H9 (cell line): ENCODE results near the gene BROX. TPM values are rescaled to one million over a fixed set of nuclear protein-coding genes. Genes with fewer than 3 reads are reported as not detected.

ENCODE experiments used
- DNase-seq: peaks from one replicate; pipeline ENCODE4 v3.0.0-alpha.2; 2017
- H2AFZ ChIP-seq: one replicate; pipeline ENCODE4 v1.6.1; 2013; ENCODE audit warnings: mild to moderate bottlenecking, low read length, control low read depth, moderate library complexity
- H2AK5ac ChIP-seq: 2 replicates; pipeline ENCODE4 v1.6.1; 2013; ENCODE audit warnings: low read length, control low read depth, mixed read lengths; ENCODE audit not compliant: insufficient read length
- H2BK120ac ChIP-seq: one replicate; pipeline ENCODE4 v1.6.1; 2013; ENCODE audit warnings: low read depth, mild to moderate bottlenecking, low read length, control low read depth, inconsistent platforms; ENCODE audit not compliant: poor library complexity, severe bottlenecking
- H2BK12ac ChIP-seq: 2 replicates; pipeline ENCODE4 v1.6.1; 2013; ENCODE audit warnings: low read length, control low read depth, mixed read lengths, low read depth; ENCODE audit not compliant: insufficient read length
- H2BK15ac ChIP-seq: 2 replicates; pipeline ENCODE4 v1.6.1; 2013; ENCODE audit warnings: low read depth, low read length, control low read depth
- H2BK20ac ChIP-seq: one replicate; pipeline ENCODE4 v1.6.1; 2013; ENCODE audit warnings: low read depth, mild to moderate bottlenecking, low read length, control low read depth, inconsistent platforms; ENCODE audit not compliant: poor library complexity, severe bottlenecking
- H2BK5ac ChIP-seq: 2 replicates; pipeline ENCODE4 v1.6.1; 2013; ENCODE audit warnings: low read length, control low read depth, mixed read lengths; ENCODE audit not compliant: insufficient read length
- H3K14ac ChIP-seq: 2 replicates; pipeline ENCODE4 v1.6.1; 2013; ENCODE audit warnings: low read length, control low read depth; ENCODE audit not compliant: insufficient read depth
- H3K18ac ChIP-seq: 2 replicates; pipeline ENCODE4 v1.6.1; 2013; ENCODE audit warnings: low read depth, mild to moderate bottlenecking, mixed read lengths, low read length, control low read depth; ENCODE audit not compliant: insufficient read length
- H3K23ac ChIP-seq: 2 replicates; pipeline ENCODE4 v1.6.1; 2013; ENCODE audit warnings: low read length, control low read depth, mixed read lengths, low read depth; ENCODE audit not compliant: insufficient read length
- H3K23me2 ChIP-seq: 2 replicates; pipeline ENCODE4 v1.6.1; 2013; ENCODE audit warnings: low read depth, mild to moderate bottlenecking, mixed read lengths, low read length, control low read depth; ENCODE audit not compliant: insufficient read length, poor library complexity, severe bottlenecking
- H3K27ac ChIP-seq: 2 replicates; pipeline ENCODE4 v1.5.1; 2013; ENCODE audit warnings: low read length, control low read depth, mixed read lengths, low read depth; ENCODE audit not compliant: insufficient read length
- H3K27me3 ChIP-seq: 2 replicates; pipeline ENCODE4 v1.6.1; 2013; ENCODE audit warnings: low read length, control low read depth, inconsistent platforms; ENCODE audit not compliant: insufficient read depth
- H3K4ac ChIP-seq: 2 replicates; pipeline ENCODE4 v1.6.1; 2013; ENCODE audit warnings: low read depth, mild to moderate bottlenecking, control low read depth, inconsistent platforms, low read length, moderate library complexity
- H3K4me1 ChIP-seq: 2 replicates; pipeline ENCODE4 v1.6.1; 2013; ENCODE audit warnings: low read length, control low read depth, inconsistent platforms; ENCODE audit not compliant: insufficient read depth
- H3K4me2 ChIP-seq: 2 replicates; pipeline ENCODE4 v1.6.1; 2013; ENCODE audit warnings: low read length, control low read depth, mixed read lengths; ENCODE audit not compliant: insufficient read length, insufficient read depth
- H3K56ac ChIP-seq: 2 replicates; pipeline ENCODE4 v1.6.1; 2013; ENCODE audit warnings: low read depth, mild to moderate bottlenecking, mixed read lengths, low read length, control low read depth; ENCODE audit not compliant: insufficient read length
- H3K79me1 ChIP-seq: 2 replicates; pipeline ENCODE4 v1.6.1; 2013; ENCODE audit warnings: low read depth, mild to moderate bottlenecking, moderate library complexity, low read length, control low read depth, inconsistent platforms; ENCODE audit not compliant: insufficient read depth, poor library complexity, severe bottlenecking
- H3K79me2 ChIP-seq: 2 replicates; pipeline ENCODE4 v1.6.1; 2013; ENCODE audit warnings: low read length, control low read depth, inconsistent platforms; ENCODE audit not compliant: insufficient read depth
- H3K9ac ChIP-seq: 2 replicates; pipeline ENCODE4 v1.6.1; 2013; ENCODE audit warnings: low read length, control low read depth, mixed read lengths; ENCODE audit not compliant: insufficient read length; ENCODE audit errors: extremely low read depth
- H3K9me3 ChIP-seq: one replicate; pipeline ENCODE4 v1.6.1; 2013; ENCODE audit warnings: low read depth, low read length, inconsistent platforms; ENCODE audit not compliant: control insufficient read depth
- H3T11ph ChIP-seq: one replicate; pipeline ENCODE4 v1.6.1; 2013; ENCODE audit warnings: mild to moderate bottlenecking, low read length, control low read depth, inconsistent platforms
- H4K20me1 ChIP-seq: one replicate; pipeline ENCODE4 v1.6.1; 2013; ENCODE audit not compliant: control insufficient read depth, insufficient read length, insufficient read depth
- H4K5ac ChIP-seq: 2 replicates; pipeline ENCODE4 v1.6.1; 2013; ENCODE audit warnings: low read depth, mild to moderate bottlenecking, mixed read lengths, low read length, control low read depth; ENCODE audit not compliant: insufficient read length
- H4K8ac ChIP-seq: replicated peaks from 2 replicates; pipeline ENCODE4 v1.6.1; 2013; ENCODE audit warnings: low read length, control low read depth, mixed read lengths, low read depth; ENCODE audit not compliant: insufficient read length
- H4K91ac ChIP-seq: 2 replicates; pipeline ENCODE4 v1.6.1; 2013; ENCODE audit warnings: low read depth, mild to moderate bottlenecking, moderate library complexity, mixed read lengths, low read length, control low read depth; ENCODE audit not compliant: insufficient read length
- H3K27ac Mint-ChIP-seq, 3 experiments: 2 replicates in 2 of 3; 3 replicates in 1 of 3; pipeline ENCODE4 v1.8.0; 2020 to 2021; ENCODE audit warnings: mixed read lengths in 3 of 3, mild to moderate bottlenecking in 1 of 3, moderate library complexity in 1 of 3
- H3K27me3 Mint-ChIP-seq: 2 replicates; pipeline ENCODE4 v1.8.0; 2021; ENCODE audit warnings: low read depth, mild to moderate bottlenecking, moderate library complexity, mixed read lengths
- H3K36me3 Mint-ChIP-seq, 3 experiments: 2 replicates in 2 of 3; 3 replicates in 1 of 3; pipeline ENCODE4 v1.8.0; 2020 to 2021; ENCODE audit warnings: low read depth in 3 of 3, mixed read lengths in 3 of 3; ENCODE audit not compliant: insufficient read depth in 1 of 3
- H3K4me1 Mint-ChIP-seq, 2 experiments: 2 replicates each; pipeline ENCODE4 v1.8.0; 2020; ENCODE audit warnings: mixed read lengths in 2 of 2
- H3K4me3 Mint-ChIP-seq, 2 experiments: 2 replicates in 1 of 2; 3 replicates in 1 of 2; pipeline ENCODE4 v1.8.0; 2020 to 2021; ENCODE audit warnings: mild to moderate bottlenecking in 2 of 2, mixed read lengths in 2 of 2, moderate library complexity in 1 of 2
- H3K9me3 Mint-ChIP-seq, 2 experiments: 2 replicates in 1 of 2; 3 replicates in 1 of 2; pipeline ENCODE4 v1.8.0; 2020; ENCODE audit warnings: mild to moderate bottlenecking in 2 of 2, mixed read lengths in 2 of 2, moderate library complexity in 1 of 2
- CTCF ChIP-seq: fragments of 200-600 bp; sonication (generic); conservative IDR thresholded peaks from 3 replicates; pipeline ENCODE4 v1.8.0; 2021; ENCODE audit warnings: antibody characterized with exemption, mild to moderate bottlenecking
- WGBS: extraction: QIAGEN DNeasy Blood & Tissue Kit; methylation state at CpG from one replicate; pipeline ENCODE4 v1.1.7; 2013; ENCODE audit warnings: missing lambda C conversion rate, low lambda C conversion rate, mixed read lengths; ENCODE audit not compliant: insufficient read length; ENCODE audit errors: extremely low coverage; 5-methylcytosine and 5-hydroxymethylcytosine counted together
- total RNA-seq: library from RNA; stranded (reverse); gene quantifications from 2 replicates; pipeline ENCODE4 v1.2.1, GENCODE V29; 2021

BROX gene
- total RNA-seq, 1 experiment from 2014 or later, result 27.8 TPM

GRCh38 chr1:222702210-222702609, 10.2 kb upstream of the BROX start:
- no peak overlapping the region for H3K18ac ChIP-seq
- no CpG with 5 or more reads among the region's 4 CpGs for WGBS
- H3K9me3 ChIP-seq, result no peaks in the 10 kb centered on the region
- H3K79me2 ChIP-seq, result no peaks in the 10 kb centered on the region; the same call in 1 of the 2 replicates
- no peak overlapping the region for H2BK15ac ChIP-seq
- Mint-ChIP-seq H3K27me3 (no peaks in the 10 kb centered on the region), H3K36me3 (peaks cover 42 to 67% (median 56%) of the 10 kb centered on the region in 3 experiments), H3K27ac (no peak overlapping the region), H3K9me3 (peaks cover 8 to 18% of the 10 kb centered on the region in 2 experiments; a peak in 4 of 5 replicates), H3K4me3 (no peak overlapping the region), H3K4me1 (no peaks in the 10 kb centered on the region)
- no peak overlapping the region for H3T11ph ChIP-seq
- H3K23ac ChIP-seq, result no peak overlapping the region
- TF ChIP-seq CTCF, result no peak
- H2BK5ac ChIP-seq, result no peak overlapping the region
- no peak for DNase-seq
- H3K4me2 ChIP-seq, result no peak overlapping the region
- H3K4me1 ChIP-seq, result no peaks in the 10 kb centered on the region
- no peak overlapping the region for H2BK120ac ChIP-seq
- H3K79me1 ChIP-seq, result peaks cover 3% of the 10 kb centered on the region
- H4K8ac ChIP-seq, result no peak overlapping the region
- H2BK20ac ChIP-seq, result no peak overlapping the region
- no peaks in the 10 kb centered on the region for H4K20me1 ChIP-seq
- H2AFZ ChIP-seq, result no peak overlapping the region
- no peak overlapping the region for H4K91ac ChIP-seq
- no peak overlapping the region for H3K56ac ChIP-seq
- no peak overlapping the region for H2AK5ac ChIP-seq
- no peaks in the 10 kb centered on the region for H3K23me2 ChIP-seq
- H4K5ac ChIP-seq, result no peak overlapping the region
- no peaks in the 10 kb centered on the region for H3K27me3 ChIP-seq
- H3K4ac ChIP-seq, result no peak overlapping the region
- no peak overlapping the region for H3K27ac ChIP-seq
- H3K14ac ChIP-seq, result no peak overlapping the region
- H2BK12ac ChIP-seq, result no peak overlapping the region
- H3K9ac ChIP-seq, result no peak overlapping the region
